ENCODE measurements around the gene ZDHHC20.

Gene ZDHHC20

GRCh38 chr13:21338639-21339278, 120.3 kb downstream of the ZDHHC20 start:
- TF ChIP-seq FOXM1 (IDR thresholded peaks at IDR 0.05; ENCODE audit: borderline replicate concordance, low read depth) (no peak), EGR1 (IDR thresholded peaks at IDR 0.05) (no peak), CREB1 (IDR thresholded peaks at IDR 0.05; ENCODE audit: low read depth) (no peak), TCF12 (IDR thresholded peaks at IDR 0.05; ENCODE audit: low read depth) (no peak), ZBTB7A (IDR thresholded peaks at IDR 0.05; ENCODE audit: low read depth) (no peak), TAF1 (IDR thresholded peaks at IDR 0.05; ENCODE audit: low read depth) (no peak), NFIC (IDR thresholded peaks at IDR 0.05) (no peak), YY1 (IDR thresholded peaks at IDR 0.05; ENCODE audit: low read depth) (no peak), TEAD4 (IDR thresholded peaks at IDR 0.05) (no peak), REST (IDR thresholded peaks at IDR 0.05; ENCODE audit: low read depth) (no peak), EP300 (IDR thresholded peaks at IDR 0.05; ENCODE audit: borderline replicate concordance) (no peak), USF1 (IDR thresholded peaks at IDR 0.05) (no peak), CEBPB (IDR thresholded peaks at IDR 0.05) (no peak), RAD21 (IDR thresholded peaks at IDR 0.05; ENCODE audit: low read depth) (no peak)

GRCh38 chr13:21338156-21338555, 120.9 kb downstream of the ZDHHC20 start:
- no peak for TF ChIP-seq RAD21 (IDR thresholded peaks at IDR 0.05; ENCODE audit: low read depth)
- no peak for TF ChIP-seq EP300 (IDR thresholded peaks at IDR 0.05; ENCODE audit: borderline replicate concordance)
- TF ChIP-seq EGR1 (IDR thresholded peaks at IDR 0.05), result no peak
- TF ChIP-seq TCF12 (IDR thresholded peaks at IDR 0.05; ENCODE audit: low read depth), result no peak
- no peak for TF ChIP-seq FOXM1 (IDR thresholded peaks at IDR 0.05; ENCODE audit: borderline replicate concordance, low read depth)
- TF ChIP-seq TEAD4 (IDR thresholded peaks at IDR 0.05), result no peak
- no peak for TF ChIP-seq ZBTB7A (IDR thresholded peaks at IDR 0.05; ENCODE audit: low read depth)
- TF ChIP-seq REST (IDR thresholded peaks at IDR 0.05; ENCODE audit: low read depth), result no peak
- no peak for TF ChIP-seq CEBPB (IDR thresholded peaks at IDR 0.05)
- no peak for TF ChIP-seq NFIC (IDR thresholded peaks at IDR 0.05)

- TF ChIP-seq REST (IDR thresholded peaks at IDR 0.05; ENCODE audit: low read depth) (no peak), TEAD4 (IDR thresholded peaks at IDR 0.05) (no peak), TCF12 (IDR thresholded peaks at IDR 0.05; ENCODE audit: low read depth) (no peak), CEBPB (IDR thresholded peaks at IDR 0.05) (no peak), MAX (IDR thresholded peaks at IDR 0.05) (no peak), ZBTB7A (IDR thresholded peaks at IDR 0.05; ENCODE audit: low read depth) (no peak), FOXM1 (IDR thresholded peaks at IDR 0.05; ENCODE audit: borderline replicate concordance, low read depth) (no peak), EGR1 (IDR thresholded peaks at IDR 0.05) (no peak), NFIC (IDR thresholded peaks at IDR 0.05) (no peak), USF1 (IDR thresholded peaks at IDR 0.05) (no peak), YY1 (IDR thresholded peaks at IDR 0.05; ENCODE audit: low read depth) (no peak), EP300 (IDR thresholded peaks at IDR 0.05; ENCODE audit: borderline replicate concordance) (no peak), RAD21 (IDR thresholded peaks at IDR 0.05; ENCODE audit: low read depth) (no peak), CREB1 (IDR thresholded peaks at IDR 0.05; ENCODE audit: low read depth) (no peak), TAF1 (IDR thresholded peaks at IDR 0.05; ENCODE audit: low read depth) (no peak)
Measured at GRCh38 chr13:21336609-21337349, 122.3 kb downstream of the ZDHHC20 start.

GRCh38 chr13:21333186-21333585, 125.9 kb downstream of the ZDHHC20 start:
- TF ChIP-seq EP300 (IDR thresholded peaks at IDR 0.05; ENCODE audit: borderline replicate concordance), result no peak
- no peak for TF ChIP-seq USF1 (IDR thresholded peaks at IDR 0.05)
- TF ChIP-seq NFIC (IDR thresholded peaks at IDR 0.05), result no peak
- TF ChIP-seq CEBPB (IDR thresholded peaks at IDR 0.05), result no peak
- no peak for TF ChIP-seq FOXM1 (IDR thresholded peaks at IDR 0.05; ENCODE audit: borderline replicate concordance, low read depth)
- TF ChIP-seq MAX (IDR thresholded peaks at IDR 0.05), result no peak
- no peak for TF ChIP-seq EGR1 (IDR thresholded peaks at IDR 0.05)
- no peak for TF ChIP-seq REST (IDR thresholded peaks at IDR 0.05; ENCODE audit: low read depth)
- no peak for TF ChIP-seq TCF12 (IDR thresholded peaks at IDR 0.05; ENCODE audit: low read depth)
- no peak for TF ChIP-seq CREB1 (IDR thresholded peaks at IDR 0.05; ENCODE audit: low read depth)
- no peak for TF ChIP-seq RAD21 (IDR thresholded peaks at IDR 0.05; ENCODE audit: low read depth)
- TF ChIP-seq TEAD4 (IDR thresholded peaks at IDR 0.05), result no peak
- TF ChIP-seq TAF1 (IDR thresholded peaks at IDR 0.05; ENCODE audit: low read depth), result no peak

Measured in Ishikawa (cell line).